AG04449 (cell line): ENCODE measurements around the gene RELT.

Experiments
- CTCF ChIA-PET: fragments of 350-600 bp; formaldehyde crosslinking; extraction: SDS; loops from one replicate; lab custom pipeline; 2021; ENCODE audit warnings: antibody characterized with exemption; lab: Yijun Ruan, JAX
- POLR2A ChIA-PET: fragments of 400-600, 350-600 bp; formaldehyde crosslinking; extraction: SDS; loops from one replicate; lab custom pipeline; 2020; ENCODE audit warnings: antibody characterized with exemption, inconsistent platforms; lab: Yijun Ruan, JAX
- DNase-seq: peaks from one replicate; pipeline ENCODE4 v3.0.0-alpha.2; 2010; ENCODE audit warnings: low read depth, low spot score
- H3K4me3 ChIP-seq: 2 replicates; pipeline ENCODE4 v1.5.1; 2011; ENCODE audit warnings: low read depth, mild to moderate bottlenecking, control low read depth, low read length
- TF ChIP-seq, protein P1 (sequence below): IDR thresholded peaks from one replicate; pipeline ENCODE4 v1.5.1; 2011; ENCODE audit warnings: mild to moderate bottlenecking, moderate library complexity, low read length, control low read depth, inconsistent platforms; ENCODE audit not compliant: insufficient read depth; ENCODE audit errors: missing control alignments

RELT gene

DNA sequence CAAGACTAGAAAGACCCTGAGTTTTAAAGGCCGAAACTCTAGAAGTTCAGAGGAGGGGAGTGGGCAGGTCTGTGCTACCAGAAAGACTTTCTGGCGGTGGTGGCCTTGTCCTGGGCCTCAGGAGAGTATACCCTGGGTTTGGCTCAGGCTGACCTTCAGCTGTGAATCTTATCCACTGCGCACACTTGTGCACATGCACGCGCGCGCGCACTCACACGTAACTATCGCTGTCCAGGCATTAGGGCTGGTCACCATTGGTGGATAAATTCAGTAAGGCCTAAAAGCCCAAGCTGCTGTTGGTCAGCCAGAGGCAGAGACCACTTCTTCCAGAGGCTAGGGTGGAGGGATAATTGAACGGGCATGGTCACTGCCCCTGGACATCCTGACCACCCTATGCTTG lies 43.0 kb upstream of the RELT start:
- DNase-seq: no peak
- POLR2A ChIA-PET: interaction anchor here (5.2 kb wide), 1 partner anchor 25 kb away, joined by 64 read pairs; the partner anchor contains the start of gene ARHGEF17
- CTCF ChIA-PET: interaction anchor here (6.1 to 10.6 kb wide), 4 partner anchors 8 to 32 kb away, joined by 52 to 605 read pairs (median 110); partner anchors contain the start of gene ARHGEF17
- TF ChIP-seq, protein P1, sequence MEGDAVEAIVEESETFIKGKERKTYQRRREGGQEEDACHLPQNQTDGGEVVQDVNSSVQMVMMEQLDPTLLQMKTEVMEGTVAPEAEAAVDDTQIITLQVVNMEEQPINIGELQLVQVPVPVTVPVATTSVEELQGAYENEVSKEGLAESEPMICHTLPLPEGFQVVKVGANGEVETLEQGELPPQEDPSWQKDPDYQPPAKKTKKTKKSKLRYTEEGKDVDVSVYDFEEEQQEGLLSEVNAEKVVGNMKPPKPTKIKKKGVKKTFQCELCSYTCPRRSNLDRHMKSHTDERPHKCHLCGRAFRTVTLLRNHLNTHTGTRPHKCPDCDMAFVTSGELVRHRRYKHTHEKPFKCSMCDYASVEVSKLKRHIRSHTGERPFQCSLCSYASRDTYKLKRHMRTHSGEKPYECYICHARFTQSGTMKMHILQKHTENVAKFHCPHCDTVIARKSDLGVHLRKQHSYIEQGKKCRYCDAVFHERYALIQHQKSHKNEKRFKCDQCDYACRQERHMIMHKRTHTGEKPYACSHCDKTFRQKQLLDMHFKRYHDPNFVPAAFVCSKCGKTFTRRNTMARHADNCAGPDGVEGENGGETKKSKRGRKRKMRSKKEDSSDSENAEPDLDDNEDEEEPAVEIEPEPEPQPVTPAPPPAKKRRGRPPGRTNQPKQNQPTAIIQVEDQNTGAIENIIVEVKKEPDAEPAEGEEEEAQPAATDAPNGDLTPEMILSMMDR: no peak
- no peak overlapping the region for H3K4me3 ChIP-seq

DNA sequence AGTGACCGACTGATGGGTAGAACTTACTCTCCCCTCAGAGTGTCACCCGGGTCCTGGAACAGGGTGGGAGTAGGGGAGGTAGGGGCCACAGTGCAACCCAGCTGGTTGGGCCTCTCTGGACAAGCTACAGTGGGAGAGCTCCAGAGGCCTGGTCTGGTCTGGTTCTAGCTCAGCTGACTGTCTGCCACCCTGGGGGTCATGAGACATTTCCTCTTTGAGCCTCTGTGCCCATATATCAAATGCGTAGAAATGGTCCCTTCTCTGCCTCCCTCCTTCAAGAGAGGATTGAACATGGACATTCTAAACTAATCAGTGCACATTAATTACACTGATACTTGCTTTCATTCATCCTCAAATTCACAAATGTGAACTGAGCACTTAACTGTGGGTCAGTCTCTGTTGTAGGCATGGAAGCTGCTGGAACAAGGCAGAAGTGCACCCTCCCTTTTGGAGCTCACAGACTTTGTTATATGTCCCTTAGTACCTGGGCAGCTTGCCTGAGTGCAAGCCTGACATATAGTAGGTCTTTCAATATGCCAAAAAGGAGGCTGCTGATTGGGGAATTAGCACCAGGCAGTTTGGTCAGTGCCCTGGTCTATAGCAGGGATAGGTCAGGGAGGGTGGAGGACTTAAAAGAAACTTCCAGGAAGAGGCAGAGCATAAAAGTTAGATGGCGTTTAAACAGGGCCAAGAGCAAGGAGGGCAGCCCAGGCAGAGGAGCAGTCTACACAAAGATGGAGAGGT lies 42.4 kb upstream of the RELT start:
- TF ChIP-seq, protein P1: no peak
- CTCF ChIA-PET: interaction anchor here (1.1 to 10.6 kb wide), 6 partner anchors 9 to 602 kb away, joined by 3 to 605 read pairs (median 77); partner anchors contain the start of gene ARHGEF17
- no peak overlapping the region for H3K4me3 ChIP-seq
- DNase-seq: no peak
- POLR2A ChIA-PET: interaction anchor here (0.6 to 5.2 kb wide), 3 partner anchors 12 to 25 kb away, joined by 3 to 64 read pairs (median 16); partner anchors contain the start of gene ARHGEF17

DNA sequence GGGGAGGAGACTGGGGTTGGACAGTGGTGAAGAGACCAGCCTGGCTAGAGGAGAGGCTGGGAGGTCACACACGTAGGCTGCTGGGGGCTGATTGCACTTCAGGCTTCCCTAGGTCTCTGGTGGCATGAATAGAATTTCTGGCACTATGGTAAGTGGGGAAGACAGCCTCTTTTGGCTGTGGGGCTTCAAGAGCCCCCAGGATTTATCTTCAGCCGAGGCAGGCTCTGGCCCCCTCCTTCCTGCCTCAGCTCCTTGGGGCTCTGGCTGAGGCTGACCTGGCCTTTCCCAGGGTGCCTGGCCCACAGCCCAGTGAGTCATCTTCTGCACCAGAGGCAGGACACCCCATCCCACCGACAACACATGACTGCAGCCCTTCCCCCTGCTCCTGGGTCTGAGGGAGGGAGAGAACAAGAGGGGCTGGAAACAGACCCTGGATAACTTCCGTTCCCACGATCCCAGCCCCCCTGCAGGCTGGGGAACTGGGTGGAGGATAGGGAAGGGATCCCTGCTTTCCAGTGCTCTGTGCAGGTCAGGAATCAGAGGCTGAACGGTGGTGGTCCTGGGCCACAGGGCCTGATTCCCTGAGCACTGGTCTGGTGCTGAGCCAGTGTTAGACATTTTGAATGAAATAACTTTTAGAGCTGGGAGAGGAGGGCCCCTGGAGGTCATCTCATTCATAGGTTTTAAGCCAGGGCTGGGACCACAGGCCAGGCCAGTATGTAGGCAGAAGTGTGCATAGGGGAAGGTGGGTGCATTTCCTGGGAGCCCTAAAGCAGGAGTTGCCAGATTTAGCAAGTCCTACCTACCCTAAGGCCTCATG lies 41.6 kb upstream of the RELT start:
- TF ChIP-seq, protein P1: no peak
- DNase-seq: no peak
- no peak overlapping the region; the same call in 1 of the 2 replicates for H3K4me3 ChIP-seq
- ChIA-PET POLR2A (interaction anchor here (0.6 to 5.2 kb wide), 4 partner anchors 12 to 77 kb away, joined by 3 to 64 read pairs (median 10); partner anchors contain the start of gene ARHGEF17), CTCF (interaction anchor here (0.8 to 10.6 kb wide), 26 partner anchors 9 to 603 kb away, joined by 3 to 605 read pairs (median 6); partner anchors contain the start of gene ARHGEF17)

DNA sequence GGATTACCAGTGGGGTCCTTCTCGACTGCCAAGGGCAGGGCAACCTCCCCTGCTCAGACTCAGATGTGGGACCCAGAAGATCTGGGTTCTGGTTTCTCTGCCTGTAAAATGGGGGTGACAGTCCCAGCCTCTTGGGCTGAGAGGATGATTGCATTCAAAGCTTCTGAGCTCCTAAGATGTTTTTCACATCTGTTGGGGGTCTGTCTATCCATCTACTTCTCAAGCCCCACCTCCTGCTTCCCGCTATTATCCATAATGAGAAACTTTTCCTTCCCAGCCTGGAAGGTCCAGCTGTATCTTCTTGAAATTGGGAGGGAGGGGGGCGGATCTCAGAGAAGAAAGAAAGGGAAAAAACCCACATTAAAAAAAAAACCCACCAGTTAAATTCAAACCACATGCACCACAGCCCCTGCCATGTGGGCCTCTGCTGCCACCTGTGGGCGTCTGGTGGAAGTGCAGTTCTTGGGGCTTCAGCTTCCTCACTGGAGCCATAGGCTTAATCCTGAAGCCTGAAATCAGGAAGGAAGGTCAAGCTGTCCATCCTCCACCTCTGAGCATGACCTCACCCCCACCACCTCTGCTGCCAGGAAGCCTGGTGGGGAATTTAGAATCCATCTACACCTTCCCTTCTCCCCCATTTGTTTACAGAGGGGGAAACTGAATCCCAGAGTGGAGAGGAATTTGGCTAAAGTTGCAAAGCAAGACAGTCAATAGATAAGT lies 40.8 kb upstream of the RELT start:
- POLR2A ChIA-PET: interaction anchor here (0.7 to 5.2 kb wide), 4 partner anchors 13 to 78 kb away, joined by 3 to 64 read pairs (median 10); partner anchors contain the start of gene ARHGEF17
- no peak overlapping the region for H3K4me3 ChIP-seq
- CTCF ChIA-PET: interaction anchor here (0.8 to 10.6 kb wide), 30 partner anchors 9 to 603 kb away, joined by 3 to 605 read pairs (median 6); partner anchors contain the start of genes ARHGEF17 and RELT
- no peak for DNase-seq
- TF ChIP-seq, protein P1: peak; percentile 91

DNA sequence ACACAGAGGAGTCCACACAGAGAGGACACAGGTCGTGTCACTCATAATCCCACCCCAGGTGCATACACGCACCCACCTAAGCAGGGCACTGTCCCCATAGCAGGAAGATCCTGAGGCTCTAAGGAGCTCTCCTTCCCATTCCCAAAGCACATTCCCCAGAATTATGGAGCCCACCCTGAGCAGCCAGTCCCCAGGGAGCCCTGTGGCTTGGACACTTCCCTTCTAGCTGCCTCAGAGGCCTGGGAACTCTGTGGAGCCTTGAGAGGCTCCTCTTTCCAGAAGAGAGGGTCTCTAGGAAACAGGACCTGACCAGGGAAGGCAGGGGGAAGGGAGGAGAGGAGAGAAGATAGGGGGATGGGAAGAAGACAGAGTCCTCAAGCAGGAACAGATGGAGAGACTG lies 38.4 kb upstream of the RELT start:
- DNase-seq: no peak
- ChIA-PET POLR2A (interaction anchor here (5.2 kb wide), 1 partner anchor 29 kb away, joined by 64 read pairs; the partner anchor contains the start of gene ARHGEF17), CTCF (interaction anchor here (0.8 to 10.6 kb wide), 7 partner anchors 13 to 45 kb away, joined by 3 to 605 read pairs (median 52); partner anchors contain the start of gene ARHGEF17)
- no peak overlapping the region for H3K4me3 ChIP-seq
- TF ChIP-seq, protein P1: no peak
